Measurements from ENCODE around the gene ZBTB17. TPM values are rescaled to one million over a fixed set of nuclear protein-coding genes. Genes with fewer than 3 reads are reported as not detected.
A peak's percentile ranks its signal among the peaks of the same experiment; 100 is the strongest.

The ZBTB17 gene
- total and polyA plus RNA-seq, 9 of the 15 experiments (the other 6 are each of a cell fraction or from before 2014, with no cell fraction given) = 1.1 to 53.4 (median 29.6) TPM

DNA sequence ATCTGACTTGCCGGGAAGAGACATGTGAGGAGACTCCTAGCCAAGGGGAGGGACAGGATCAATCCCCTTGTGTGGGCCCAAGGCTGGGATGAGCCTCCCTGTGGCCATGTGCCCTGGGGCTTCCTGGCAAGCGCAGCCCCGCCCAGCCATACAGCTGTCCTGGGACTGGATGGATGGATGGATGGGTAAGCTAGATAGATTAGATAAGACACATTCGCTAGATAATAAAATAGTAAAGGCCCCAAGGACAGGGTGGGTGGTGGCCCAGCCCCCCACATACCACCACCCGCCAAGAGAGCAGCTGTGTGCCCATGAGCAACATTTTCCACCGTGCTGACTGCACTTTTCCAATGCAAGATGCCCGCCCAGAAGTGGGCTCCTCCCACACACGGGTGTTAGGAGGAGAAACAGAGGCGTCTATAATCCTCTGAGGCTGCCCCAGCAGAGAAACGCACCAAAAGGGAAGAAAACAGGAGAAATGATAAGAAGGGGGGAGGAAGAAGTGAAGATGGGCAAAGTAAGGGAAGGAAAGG, 25.1 kb downstream of the ZBTB17 start (continued):
- TF ChIP-seq AFF1 (IDR thresholded peaks at IDR 0.05; ENCODE audit: low read depth in 1 of 2, partially characterized antibody in 2 of 2) = no peak
- no peak for TF ChIP-seq CBX5 (IDR thresholded peaks at IDR 0.05; ENCODE audit: borderline replicate concordance, low read depth)
- TF ChIP-seq, protein P1, sequence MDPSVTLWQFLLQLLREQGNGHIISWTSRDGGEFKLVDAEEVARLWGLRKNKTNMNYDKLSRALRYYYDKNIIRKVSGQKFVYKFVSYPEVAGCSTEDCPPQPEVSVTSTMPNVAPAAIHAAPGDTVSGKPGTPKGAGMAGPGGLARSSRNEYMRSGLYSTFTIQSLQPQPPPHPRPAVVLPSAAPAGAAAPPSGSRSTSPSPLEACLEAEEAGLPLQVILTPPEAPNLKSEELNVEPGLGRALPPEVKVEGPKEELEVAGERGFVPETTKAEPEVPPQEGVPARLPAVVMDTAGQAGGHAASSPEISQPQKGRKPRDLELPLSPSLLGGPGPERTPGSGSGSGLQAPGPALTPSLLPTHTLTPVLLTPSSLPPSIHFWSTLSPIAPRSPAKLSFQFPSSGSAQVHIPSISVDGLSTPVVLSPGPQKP (CRISPR knock-in tag; IDR thresholded peaks at IDR 0.05) = no peak
- no peak for TF ChIP-seq GABPA (tag; conservative IDR thresholded peaks at IDR 0.05; ENCODE audit: low read depth)
- peak in 1 of 3 experiments; percentile 26 for TF ChIP-seq YY1 (IDR thresholded peaks at IDR 0.05; ENCODE audit: borderline replicate concordance in 1 of 3, control insufficient read depth in 1 of 3, extremely low read depth in 1 of 3, insufficient read depth in 3 of 3, insufficient read length in 1 of 3, insufficient replicate concordance in 2 of 3, low read depth in 1 of 3, low read length in 2 of 3)
- no peak for TF ChIP-seq ARHGAP35 (IDR thresholded peaks at IDR 0.05; ENCODE audit: partially characterized antibody)
- TF ChIP-seq POLR2A (conservative IDR thresholded peaks at IDR 0.05) = no peak
- TF ChIP-seq, protein P2, sequence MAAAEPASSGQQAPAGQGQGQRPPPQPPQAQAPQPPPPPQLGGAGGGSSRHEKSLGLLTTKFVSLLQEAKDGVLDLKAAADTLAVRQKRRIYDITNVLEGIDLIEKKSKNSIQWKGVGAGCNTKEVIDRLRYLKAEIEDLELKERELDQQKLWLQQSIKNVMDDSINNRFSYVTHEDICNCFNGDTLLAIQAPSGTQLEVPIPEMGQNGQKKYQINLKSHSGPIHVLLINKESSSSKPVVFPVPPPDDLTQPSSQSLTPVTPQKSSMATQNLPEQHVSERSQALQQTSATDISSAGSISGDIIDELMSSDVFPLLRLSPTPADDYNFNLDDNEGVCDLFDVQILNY (CRISPR knock-in tag; IDR thresholded peaks at IDR 0.05) = peak; percentile 82; the same call in 1 of the 2 replicates
- no peak for TF ChIP-seq TFAM (CRISPR knock-in tag; conservative IDR thresholded peaks at IDR 0.05)
- TF ChIP-seq BCL6 (CRISPR knock-in tag; IDR thresholded peaks at IDR 0.05) = no peak
- TF ChIP-seq GATAD2A (IDR thresholded peaks at IDR 0.05) = peak; percentile 75
- peak; percentile 78 for TF ChIP-seq FOSL1 (tag; conservative IDR thresholded peaks at IDR 0.05)
- TF ChIP-seq HDGF (IDR thresholded peaks at IDR 0.05) = peak; percentile 11; the same call in 1 of the 2 replicates
- TF ChIP-seq TAL1 (IDR thresholded peaks at IDR 0.05) = no peak
- TF ChIP-seq PRDM10 (IDR thresholded peaks at IDR 0.05; ENCODE audit: partially characterized antibody) = no peak
- TF ChIP-seq, protein P3, sequence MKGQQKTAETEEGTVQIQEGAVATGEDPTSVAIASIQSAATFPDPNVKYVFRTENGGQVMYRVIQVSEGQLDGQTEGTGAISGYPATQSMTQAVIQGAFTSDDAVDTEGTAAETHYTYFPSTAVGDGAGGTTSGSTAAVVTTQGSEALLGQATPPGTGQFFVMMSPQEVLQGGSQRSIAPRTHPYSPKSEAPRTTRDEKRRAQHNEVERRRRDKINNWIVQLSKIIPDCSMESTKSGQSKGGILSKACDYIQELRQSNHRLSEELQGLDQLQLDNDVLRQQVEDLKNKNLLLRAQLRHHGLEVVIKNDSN (CRISPR knock-in tag; IDR thresholded peaks at IDR 0.05) = no peak
- no peak for TF ChIP-seq SLC30A9 (CRISPR knock-in tag; IDR thresholded peaks at IDR 0.05)
- no peak for TF ChIP-seq MCM5 (IDR thresholded peaks at IDR 0.05; ENCODE audit: low read depth)
- TF ChIP-seq FOXP1 (CRISPR knock-in tag; IDR thresholded peaks at IDR 0.05) = no peak

Measured in K562 (cell line).